Measurements from ENCODE around the gene SLC23A1. TPM values are rescaled to one million over a fixed set of nuclear protein-coding genes. Genes with fewer than 3 reads are reported as not detected.

SLC23A1 gene
- total RNA-seq, 4 donors from 2014 or later = not detected

- DNase-seq (ENCODE audit: low spot score in 2 of 2) = no peak
Observed at GRCh38 chr5:139377226-139377625, 5.9 kb downstream of the SLC23A1 start.

DNA sequence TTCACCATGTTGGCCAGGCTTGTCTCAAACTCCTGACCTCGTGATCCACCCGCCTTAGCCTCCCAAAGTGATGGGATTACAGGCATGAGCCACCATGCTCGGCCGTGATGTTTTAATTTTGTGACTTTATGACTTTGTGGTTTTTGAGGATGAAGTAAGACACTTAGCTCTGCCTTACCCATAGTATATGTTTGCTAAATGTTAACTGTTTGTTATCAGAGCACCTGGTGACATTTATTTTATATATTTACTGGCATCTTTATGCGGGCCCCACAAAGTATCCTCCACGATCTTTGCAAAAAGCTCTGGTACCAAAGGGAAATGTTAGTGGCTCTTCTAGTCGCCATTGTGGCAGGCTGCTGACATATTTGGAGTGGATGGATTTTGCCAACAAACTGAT, 6.7 kb downstream of the SLC23A1 start:
- Histone ChIP-seq H3K9me3 (no peaks in the 10 kb centered on the region), H3K4me1 (peaks cover 0 to 12% (median 2%) of the 10 kb centered on the region in 4 donors), H3K27ac (no peak overlapping the region), H3K4me3 (no peak overlapping the region), H3K27me3 (no peaks in the 10 kb centered on the region), H3K36me3 (peaks cover 0 to 56% (median 0%) of the 10 kb centered on the region in 3 donors)
- WGBS, 2 donors = 85 to 90% methylated on average over 7 of the region's 7 CpGs
- TF ChIP-seq EP300 (IDR thresholded peaks at IDR 0.05) (no peak), POLR2A (IDR thresholded peaks at IDR 0.05) (no peak)
- no peak for DNase-seq (ENCODE audit: low spot score in 2 of 2)

More at GRCh38 chr5:139377226-139377625, 5.9 kb downstream of the SLC23A1 start:
- Histone ChIP-seq H3K27ac (no peak overlapping the region), H3K9me3 (no peaks in the 10 kb centered on the region), H3K36me3 (peaks cover 0 to 47% (median 0%) of the 10 kb centered on the region in 3 donors), H3K27me3 (no peaks in the 10 kb centered on the region), H3K4me1 (peaks cover 0 to 12% (median under 1%) of the 10 kb centered on the region in 4 donors), H3K4me3 (no peak overlapping the region)
- WGBS, 2 donors = 76 to 97% methylated on average over 3 of the region's 3 CpGs
- TF ChIP-seq POLR2A (IDR thresholded peaks at IDR 0.05) (no peak), CTCF (IDR thresholded peaks at IDR 0.05) (no peak), EP300 (IDR thresholded peaks at IDR 0.05) (no peak)

DNA sequence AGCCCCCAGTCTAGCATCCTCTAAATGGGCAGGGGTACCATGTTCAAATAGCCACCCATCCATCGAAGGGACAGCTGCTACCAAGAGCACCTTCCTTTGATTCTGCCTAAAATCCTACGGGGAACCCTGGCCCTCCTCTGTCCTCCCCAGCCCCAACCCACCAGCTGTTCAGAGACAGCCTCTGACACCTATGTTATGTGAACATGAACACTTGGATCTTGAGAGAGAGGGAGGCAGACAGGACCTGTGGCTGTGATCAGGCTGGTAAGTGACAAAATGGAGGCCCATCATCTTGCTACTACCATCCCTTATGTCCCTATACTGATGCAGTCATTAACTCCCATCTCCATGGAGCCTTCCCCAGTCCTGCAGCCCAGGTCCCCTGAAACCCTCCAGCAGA, 8.2 kb downstream of the SLC23A1 start:
- H3K4me3 ChIP-seq = no peak overlapping the region
- no peak for TF ChIP-seq CTCF (IDR thresholded peaks at IDR 0.05)
- TF ChIP-seq EP300 (IDR thresholded peaks at IDR 0.05) = no peak
- TF ChIP-seq POLR2A (IDR thresholded peaks at IDR 0.05) = no peak
- no peak overlapping the region for H3K27ac ChIP-seq
- no peaks in the 10 kb centered on the region for H3K9me3 ChIP-seq
- H3K4me1 ChIP-seq = peaks cover 0 to 12% (median 2%) of the 10 kb centered on the region in 4 donors
- WGBS, 2 donors = 75 to 100% methylated on average over 2 of the region's 2 CpGs
- H3K27me3 ChIP-seq = no peaks in the 10 kb centered on the region
- no peak for DNase-seq (ENCODE audit: low spot score in 2 of 2)
- H3K36me3 ChIP-seq = peaks cover 0 to 68% (median 4%) of the 10 kb centered on the region in 3 donors

GRCh38 chr5:139371482-139372435, 11.3 kb downstream of the SLC23A1 start:
- H3K36me3 ChIP-seq = peaks cover under 1 to 88% (median 4%) of the 10 kb centered on the region in 3 donors
- no peak for TF ChIP-seq CTCF (IDR thresholded peaks at IDR 0.05)
- no peak for TF ChIP-seq EP300 (IDR thresholded peaks at IDR 0.05)
- TF ChIP-seq POLR2A (IDR thresholded peaks at IDR 0.05) = no peak
- DNase-seq (ENCODE audit: low spot score in 2 of 2) = no peak
- no peaks in the 10 kb centered on the region for H3K9me3 ChIP-seq
- WGBS, 2 donors = 72 to 74% methylated on average over 7 of the region's 7 CpGs
- no peak overlapping the region for H3K4me3 ChIP-seq
- no peaks in the 10 kb centered on the region for H3K27me3 ChIP-seq
- H3K4me1 ChIP-seq = peaks cover 0 to 7% (median 2%) of the 10 kb centered on the region in 4 donors
- no peak overlapping the region for H3K27ac ChIP-seq

GRCh38 chr5:139369181-139369580, 13.9 kb downstream of the SLC23A1 start:
- TF ChIP-seq EP300 (IDR thresholded peaks at IDR 0.05) (no peak), POLR2A (IDR thresholded peaks at IDR 0.05) (no peak)
- 78 to 81% methylated on average over 1 of the region's 1 CpG for WGBS, 2 donors
- Histone ChIP-seq H3K4me3 (no peak overlapping the region), H3K36me3 (peaks cover 4 to 97% (median 8%) of the 10 kb centered on the region in 3 donors), H3K27me3 (no peaks in the 10 kb centered on the region), H3K9me3 (no peaks in the 10 kb centered on the region), H3K27ac (no peak overlapping the region), H3K4me1 (peaks cover 0 to 7% (median 2%) of the 10 kb centered on the region in 4 donors)
- DNase-seq (ENCODE audit: low spot score in 2 of 2) = no peak

DNA sequence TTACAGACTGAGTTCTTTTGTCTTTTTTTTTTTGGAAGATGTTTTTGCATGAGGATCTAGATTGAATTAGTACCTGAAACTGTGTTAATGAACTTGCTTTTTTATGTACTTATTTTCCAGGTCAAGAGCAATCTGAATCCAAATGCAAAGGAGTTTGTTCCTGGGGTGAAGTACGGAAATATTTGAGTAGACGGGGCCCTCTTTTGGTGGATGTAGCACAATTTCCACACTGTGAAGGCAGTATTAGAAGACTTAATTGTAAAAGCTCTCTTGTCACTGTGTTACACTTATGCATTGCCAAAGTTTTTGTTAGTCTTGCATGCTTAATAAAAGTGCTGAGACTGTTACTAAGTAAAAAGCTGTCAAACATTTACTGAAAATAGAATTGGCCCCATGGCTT, 14.5 kb downstream of the SLC23A1 start:
- H3K4me1 ChIP-seq = peaks cover 0 to 9% (median 2%) of the 10 kb centered on the region in 4 donors
- TF ChIP-seq POLR2A (IDR thresholded peaks at IDR 0.05) (no peak), EP300 (IDR thresholded peaks at IDR 0.05) (no peak), CTCF (IDR thresholded peaks at IDR 0.05) (no peak)
- H3K27ac ChIP-seq = no peak overlapping the region
- no peak for DNase-seq (ENCODE audit: low spot score in 2 of 2)
- no peaks in the 10 kb centered on the region for H3K9me3 ChIP-seq
- H3K27me3 ChIP-seq = no peaks in the 10 kb centered on the region
- peaks cover 4 to 97% (median 8%) of the 10 kb centered on the region in 3 donors for H3K36me3 ChIP-seq
- WGBS, 2 donors = 53 to 61% methylated on average over 2 of the region's 2 CpGs
- no peak overlapping the region for H3K4me3 ChIP-seq

Data from tibial nerve (tissue), 4 donors.